Sigmoid colon (tissue), 3 donors: ENCODE data around the gene METTL24.

ENCODE experiments used
- POLR2A ChIP-seq, 2 donors: fragments of 450-650 bp; IDR thresholded peaks; one replicate each; pipeline ENCODE4 v1.6.1; 2016; ENCODE audit warnings: antibody characterized with exemption in 2 of 2, mild to moderate bottlenecking in 2 of 2, moderate library complexity in 2 of 2
- TF ChIP-seq, protein P1 (sequence below), 4 experiments: fragments of 450-650 bp in 3 of 4; fragments of 200-600 bp in 1 of 4; IDR thresholded peaks; one replicate each; pipeline ENCODE4 v1.5.1; 2016 to 2019; ENCODE audit warnings: antibody characterized with exemption in 4 of 4, mild to moderate bottlenecking in 3 of 4, moderate library complexity in 2 of 4

DNA sequence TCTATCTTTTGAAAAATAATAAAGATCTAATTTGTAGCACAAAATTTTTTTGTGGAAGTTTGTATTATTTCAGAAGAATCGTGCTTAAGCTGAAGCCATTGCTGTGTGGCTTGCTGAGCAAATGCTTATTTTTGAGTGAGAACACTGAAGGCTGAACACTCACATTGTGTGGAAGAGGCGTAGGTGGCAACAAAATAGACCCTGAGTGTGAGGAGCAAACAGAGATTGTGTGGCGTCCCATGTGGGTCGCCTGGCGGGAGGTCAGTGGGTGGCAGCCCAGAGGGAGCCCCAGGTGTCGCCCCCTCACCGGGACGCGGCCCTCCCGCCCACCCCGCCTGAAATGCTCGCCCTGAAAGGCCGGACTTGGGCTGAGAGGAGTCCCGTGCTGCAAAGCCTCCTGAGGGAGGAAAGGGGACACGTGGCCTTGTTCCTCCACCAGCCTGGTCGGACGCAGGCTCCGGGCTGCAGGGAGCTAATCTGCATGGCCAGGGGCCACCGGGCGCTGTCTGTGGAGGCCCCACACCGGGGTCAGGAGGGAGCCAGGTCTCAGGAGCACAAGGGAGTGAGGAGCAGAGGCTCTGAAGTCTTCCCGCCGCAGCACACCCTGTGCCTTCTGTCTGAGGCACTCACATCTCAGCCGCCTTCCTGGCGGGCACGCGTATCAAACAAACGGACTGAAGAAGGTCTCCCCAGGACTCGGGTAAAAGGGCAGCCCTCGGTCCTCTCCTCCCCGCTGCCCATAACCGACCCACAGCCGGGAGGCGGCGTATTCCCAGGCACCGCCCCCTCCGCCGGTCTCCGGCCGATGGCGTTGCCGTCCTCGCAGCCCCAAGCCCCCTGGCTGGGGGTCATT, 41.3 kb upstream of the METTL24 start:
- TF ChIP-seq, protein P1, sequence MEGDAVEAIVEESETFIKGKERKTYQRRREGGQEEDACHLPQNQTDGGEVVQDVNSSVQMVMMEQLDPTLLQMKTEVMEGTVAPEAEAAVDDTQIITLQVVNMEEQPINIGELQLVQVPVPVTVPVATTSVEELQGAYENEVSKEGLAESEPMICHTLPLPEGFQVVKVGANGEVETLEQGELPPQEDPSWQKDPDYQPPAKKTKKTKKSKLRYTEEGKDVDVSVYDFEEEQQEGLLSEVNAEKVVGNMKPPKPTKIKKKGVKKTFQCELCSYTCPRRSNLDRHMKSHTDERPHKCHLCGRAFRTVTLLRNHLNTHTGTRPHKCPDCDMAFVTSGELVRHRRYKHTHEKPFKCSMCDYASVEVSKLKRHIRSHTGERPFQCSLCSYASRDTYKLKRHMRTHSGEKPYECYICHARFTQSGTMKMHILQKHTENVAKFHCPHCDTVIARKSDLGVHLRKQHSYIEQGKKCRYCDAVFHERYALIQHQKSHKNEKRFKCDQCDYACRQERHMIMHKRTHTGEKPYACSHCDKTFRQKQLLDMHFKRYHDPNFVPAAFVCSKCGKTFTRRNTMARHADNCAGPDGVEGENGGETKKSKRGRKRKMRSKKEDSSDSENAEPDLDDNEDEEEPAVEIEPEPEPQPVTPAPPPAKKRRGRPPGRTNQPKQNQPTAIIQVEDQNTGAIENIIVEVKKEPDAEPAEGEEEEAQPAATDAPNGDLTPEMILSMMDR (IDR thresholded peaks at IDR 0.05), result no peak
- TF ChIP-seq POLR2A (IDR thresholded peaks at IDR 0.05), result no peak
